Loucy (cell line): ENCODE measurements around the gene DUSP16.
"Not testable (repeated sequence)": the region's sequence is repeated elsewhere in the genome, so short reads cannot be mapped to it uniquely, and the experiment has no call there.

Experiments
- H2AFZ ChIP-seq: fragments of 200-600 bp; sonication (generic); 2 replicates; pipeline ENCODE4 v1.6.0; 2016; ENCODE audit warnings: antibody characterized with exemption, mild to moderate bottlenecking, low read length, moderate library complexity
- H3F3A ChIP-seq: fragments of 200-600 bp; 2 replicates; pipeline ENCODE4 v1.6.0; 2016; ENCODE audit warnings: antibody characterized with exemption, low read depth, mild to moderate bottlenecking
- H3K27me3 ChIP-seq: fragments of 200-600 bp; sonication (generic); 2 replicates; pipeline ENCODE4 v1.6.1; 2014; ENCODE audit warnings: low read length, mild to moderate bottlenecking; ENCODE audit not compliant: insufficient read depth, poor library complexity, severe bottlenecking
- H3K36me3 ChIP-seq: fragments of 200-600 bp; sonication (generic); 2 replicates; pipeline ENCODE4 v1.6.1; 2016; ENCODE audit warnings: low read length; ENCODE audit not compliant: insufficient read depth
- H3K4me1 ChIP-seq: fragments of 200-600 bp; sonication (generic); 2 replicates; pipeline ENCODE4 v1.5.1; 2014; ENCODE audit warnings: low read length, mild to moderate bottlenecking; ENCODE audit not compliant: insufficient read depth, poor library complexity, severe bottlenecking
- H3K4me2 ChIP-seq: fragments of 200-600 bp; sonication (generic); 2 replicates; pipeline ENCODE4 v1.6.0; 2014; ENCODE audit warnings: antibody characterized with exemption, low read length, low read depth, mild to moderate bottlenecking; ENCODE audit not compliant: poor library complexity, severe bottlenecking
- H3K4me3 ChIP-seq: fragments of 200-600 bp; sonication (generic); 2 replicates; pipeline ENCODE4 v1.5.1; 2014; ENCODE audit warnings: low read length, mild to moderate bottlenecking, mixed read lengths; ENCODE audit not compliant: poor library complexity, severe bottlenecking
- H3K79me2 ChIP-seq: fragments of 200-600 bp; sonication (generic); 2 replicates; pipeline ENCODE4 v1.6.1; 2014; ENCODE audit warnings: low read length; ENCODE audit not compliant: insufficient read depth
- H3K9ac ChIP-seq: fragments of 200-600 bp; sonication (generic); 2 replicates; pipeline ENCODE4 v1.6.0; 2014; ENCODE audit warnings: mild to moderate bottlenecking, low read depth, low read length, moderate library complexity; ENCODE audit not compliant: poor library complexity, severe bottlenecking
- H3K9me2 ChIP-seq: fragments of 200-600 bp; sonication (generic); replicated peaks from 2 replicates; pipeline ENCODE4 v1.6.1; 2016; ENCODE audit warnings: low read depth, low read length, mixed read lengths
- H3K9me3 ChIP-seq: fragments of 200-600 bp; sonication (generic); 2 replicates; pipeline ENCODE4 v1.6.1; 2014; ENCODE audit warnings: mild to moderate bottlenecking, antibody characterized with exemption, low read length, low read depth; ENCODE audit not compliant: insufficient read depth
- H4K20me1 ChIP-seq: fragments of 200-600 bp; sonication (generic); 2 replicates; pipeline ENCODE4 v1.6.0; 2014; ENCODE audit warnings: antibody characterized with exemption, low read length, mild to moderate bottlenecking; ENCODE audit not compliant: insufficient read depth, poor library complexity, severe bottlenecking
- EZH2phosphoT487 ChIP-seq: fragments of 200-600 bp; IDR thresholded peaks from 2 replicates; pipeline ENCODE4 v1.6.1; 2018; ENCODE audit warnings: antibody characterized with exemption, mild to moderate bottlenecking, moderate library complexity, borderline replicate concordance
- TF ChIP-seq, protein P1 (sequence below): fragments of 200-600 bp; sonication (generic); conservative IDR thresholded peaks from 2 replicates; pipeline ENCODE4 v1.5.1; 2014; ENCODE audit warnings: mild to moderate bottlenecking, antibody characterized with exemption, low read length

Gene DUSP16

DNA sequence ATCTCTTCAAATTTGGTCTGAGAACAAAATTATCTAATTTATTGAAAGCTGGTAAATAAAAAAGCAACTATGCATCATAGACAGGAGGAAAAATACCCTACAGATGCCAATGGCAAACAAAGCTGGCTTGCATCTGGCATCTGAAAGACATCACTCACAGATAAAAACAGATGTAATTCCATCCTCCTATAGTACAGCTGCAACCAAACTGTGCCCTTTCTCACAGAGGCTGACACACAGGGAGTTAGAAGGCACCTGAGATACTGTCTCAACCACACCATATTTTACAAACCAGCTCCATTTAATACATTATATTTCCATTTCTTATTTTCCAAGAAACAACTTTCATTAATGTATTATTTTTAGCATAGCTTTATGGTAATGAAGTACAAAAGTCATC, 39.4 kb downstream of the DUSP16 start:
- H3F3A ChIP-seq = no peaks in the 10 kb centered on the region
- TF ChIP-seq, protein P1, sequence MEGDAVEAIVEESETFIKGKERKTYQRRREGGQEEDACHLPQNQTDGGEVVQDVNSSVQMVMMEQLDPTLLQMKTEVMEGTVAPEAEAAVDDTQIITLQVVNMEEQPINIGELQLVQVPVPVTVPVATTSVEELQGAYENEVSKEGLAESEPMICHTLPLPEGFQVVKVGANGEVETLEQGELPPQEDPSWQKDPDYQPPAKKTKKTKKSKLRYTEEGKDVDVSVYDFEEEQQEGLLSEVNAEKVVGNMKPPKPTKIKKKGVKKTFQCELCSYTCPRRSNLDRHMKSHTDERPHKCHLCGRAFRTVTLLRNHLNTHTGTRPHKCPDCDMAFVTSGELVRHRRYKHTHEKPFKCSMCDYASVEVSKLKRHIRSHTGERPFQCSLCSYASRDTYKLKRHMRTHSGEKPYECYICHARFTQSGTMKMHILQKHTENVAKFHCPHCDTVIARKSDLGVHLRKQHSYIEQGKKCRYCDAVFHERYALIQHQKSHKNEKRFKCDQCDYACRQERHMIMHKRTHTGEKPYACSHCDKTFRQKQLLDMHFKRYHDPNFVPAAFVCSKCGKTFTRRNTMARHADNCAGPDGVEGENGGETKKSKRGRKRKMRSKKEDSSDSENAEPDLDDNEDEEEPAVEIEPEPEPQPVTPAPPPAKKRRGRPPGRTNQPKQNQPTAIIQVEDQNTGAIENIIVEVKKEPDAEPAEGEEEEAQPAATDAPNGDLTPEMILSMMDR = no peak
- no peak for TF ChIP-seq EZH2phosphoT487
- H3K36me3 ChIP-seq = no peaks in the 10 kb centered on the region
- H3K9me2 ChIP-seq = no peaks in the 10 kb centered on the region
- no peaks in the 10 kb centered on the region for H3K27me3 ChIP-seq
- no peak overlapping the region for H3K9ac ChIP-seq
- H2AFZ ChIP-seq = no peak overlapping the region
- no peaks in the 10 kb centered on the region for H4K20me1 ChIP-seq
- H3K4me3 ChIP-seq = no peak overlapping the region
- no peak overlapping the region for H3K4me2 ChIP-seq
- H3K79me2 ChIP-seq = no peaks in the 10 kb centered on the region
- H3K4me1 ChIP-seq = no peaks in the 10 kb centered on the region
- no peaks in the 10 kb centered on the region for H3K9me3 ChIP-seq

DNA sequence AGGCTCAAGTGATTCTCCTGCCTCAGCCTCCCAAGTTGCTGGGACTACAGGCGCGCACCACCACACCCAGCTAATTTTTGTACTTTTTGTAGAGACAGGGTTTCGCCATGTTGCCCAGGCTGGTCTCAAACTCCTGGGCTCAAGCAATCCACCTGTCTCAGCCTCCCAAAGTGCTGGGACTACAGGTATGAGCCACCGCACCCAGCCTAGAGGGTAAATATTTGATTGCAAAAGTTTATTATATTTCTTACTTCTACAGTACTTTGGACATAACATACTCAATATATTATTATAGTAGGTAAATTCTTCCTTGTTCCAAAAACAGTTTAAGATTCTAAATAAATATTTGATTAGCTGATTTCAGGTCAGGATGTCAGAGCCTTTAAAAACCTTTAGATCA, 40.0 kb downstream of the DUSP16 start:
- not testable (repeated sequence) for H3F3A ChIP-seq, H3K4me1 ChIP-seq, H3K9ac ChIP-seq, H3K36me3 ChIP-seq, H3K4me2 ChIP-seq, H2AFZ ChIP-seq, H4K20me1 ChIP-seq, H3K4me3 ChIP-seq, H3K27me3 ChIP-seq, H3K79me2 ChIP-seq, H3K9me3 ChIP-seq, H3K9me2 ChIP-seq

DNA sequence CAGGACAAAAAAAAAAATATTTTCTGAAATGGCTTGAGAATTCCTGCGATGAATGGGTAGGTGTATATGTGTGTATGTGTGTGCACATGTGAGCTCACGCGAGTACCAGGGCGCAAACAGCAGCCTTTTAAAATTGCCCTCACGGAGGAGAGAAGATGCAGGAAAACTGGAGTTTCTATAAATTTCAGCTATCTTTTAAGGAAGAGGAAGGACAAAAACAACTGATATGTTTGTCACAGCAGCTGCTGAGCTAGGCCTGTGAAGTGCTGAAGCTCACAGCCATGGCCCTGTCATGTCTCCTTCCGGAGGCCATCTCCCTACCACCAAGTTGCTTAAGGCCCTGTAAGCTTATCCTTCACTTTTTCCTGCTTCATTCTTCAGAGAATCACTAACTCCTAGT, 40.8 kb downstream of the DUSP16 start:
- Histone ChIP-seq H3K4me3 (no peak overlapping the region), H3K36me3 (no peaks in the 10 kb centered on the region), H4K20me1 (no peaks in the 10 kb centered on the region), H3K27me3 (no peaks in the 10 kb centered on the region), H3F3A (no peaks in the 10 kb centered on the region), H3K4me2 (no peak overlapping the region), H3K9ac (no peak overlapping the region), H2AFZ (no peak overlapping the region), H3K4me1 (no peaks in the 10 kb centered on the region), H3K9me3 (no peaks in the 10 kb centered on the region), H3K9me2 (no peaks in the 10 kb centered on the region), H3K79me2 (no peaks in the 10 kb centered on the region)
- TF ChIP-seq, protein P1 = no peak
- no peak for TF ChIP-seq EZH2phosphoT487

DNA sequence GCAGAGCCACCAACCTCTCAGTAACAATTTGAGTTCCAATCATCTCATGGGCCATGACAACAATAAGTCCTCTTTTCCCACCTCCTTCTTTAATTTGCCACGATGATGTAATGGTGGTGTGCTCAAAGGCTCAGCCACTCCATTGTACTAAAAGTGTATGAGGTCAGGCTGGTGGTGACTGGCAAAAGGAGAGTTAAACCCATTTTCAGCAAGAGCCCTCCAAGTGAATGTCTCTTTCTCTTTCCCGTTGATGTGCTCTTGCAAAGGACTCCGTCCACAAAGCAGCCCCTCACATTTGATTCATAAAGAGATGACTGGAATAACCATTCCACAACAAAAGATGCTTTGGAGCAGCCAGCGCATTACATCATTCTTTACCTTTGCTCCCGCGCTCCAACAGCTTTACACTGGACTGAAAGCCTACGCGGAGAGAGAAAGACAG, 41.6 kb downstream of the DUSP16 start:
- Histone ChIP-seq H3K36me3 (no peaks in the 10 kb centered on the region), H3K4me3 (no peak overlapping the region), H3K4me1 (no peaks in the 10 kb centered on the region), H3K79me2 (no peaks in the 10 kb centered on the region), H3K4me2 (no peak overlapping the region), H3K27me3 (no peaks in the 10 kb centered on the region), H3K9me3 (no peaks in the 10 kb centered on the region), H3F3A (no peaks in the 10 kb centered on the region), H2AFZ (no peak overlapping the region), H3K9me2 (no peaks in the 10 kb centered on the region), H3K9ac (no peak overlapping the region), H4K20me1 (no peaks in the 10 kb centered on the region)
- TF ChIP-seq, protein P1 = no peak
- no peak for TF ChIP-seq EZH2phosphoT487
